Keratinocyte (primary cell): ENCODE data around the gene OSBPL5.

Experiments
- CTCF ChIP-seq, 3 experiments: IDR thresholded peaks in 1 of 3; conservative IDR thresholded peaks in 1 of 3; optimal IDR thresholded peaks in 1 of 3; 2 replicates in 2 of 3; 3 replicates in 1 of 3; pipeline versions ENCODE3 to v1.5.1; 2011; ENCODE audit warnings: low read length in 3 of 3, mild to moderate bottlenecking in 3 of 3, moderate library complexity in 2 of 3, control low read depth in 1 of 3, inconsistent platforms in 1 of 3; ENCODE audit not compliant: insufficient read depth in 2 of 3; ENCODE audit errors: extremely low read depth in 1 of 3
- EZH2 ChIP-seq: IDR thresholded peaks from one replicate; pipeline ENCODE4 v1.6.1; 2012; ENCODE audit warnings: inconsistent platforms, mild to moderate bottlenecking, low read length, moderate library complexity

GRCh38 chr11:3121416-3121815 is 43.7 kb downstream of the OSBPL5 start:
- TF ChIP-seq CTCF (optimal IDR thresholded peaks at IDR 0.05 in 1 of 3, IDR thresholded peaks at IDR 0.05 in 1 of 3, conservative IDR thresholded peaks at IDR 0.05 in 1 of 3; ENCODE audit: extremely low read depth in 1 of 3, insufficient read depth in 2 of 3, low read length in 3 of 3) (no peak), EZH2 (no peak)
